Mucosa of rectum (tissue), 2 donors: ENCODE measurements around the gene CACNA1H.
"Not testable (repeated sequence)": the region's sequence is repeated elsewhere in the genome, so short reads cannot be mapped to it uniquely, and the experiment has no call there.

Experiments
- H3K27ac ChIP-seq, 2 donors: one replicate each; pipeline ENCODE4 v1.7.0; 2013; ENCODE audit warnings: inconsistent platforms in 2 of 2, low read depth in 2 of 2, low read length in 2 of 2
- H3K27me3 ChIP-seq, 2 donors: one replicate each; pipeline ENCODE4 v1.7.0; 2013; ENCODE audit warnings: low read length in 2 of 2; ENCODE audit not compliant: control insufficient read depth in 2 of 2, insufficient read depth in 2 of 2
- H3K36me3 ChIP-seq, 2 donors: one replicate each; pipeline ENCODE4 v1.7.0; 2013; ENCODE audit warnings: low read length in 2 of 2; ENCODE audit not compliant: control insufficient read depth in 2 of 2, insufficient read depth in 2 of 2
- H3K4me1 ChIP-seq, 2 donors: one replicate each; pipeline ENCODE4 v1.7.0; 2013; ENCODE audit warnings: low read length in 2 of 2, mild to moderate bottlenecking in 1 of 2; ENCODE audit not compliant: control insufficient read depth in 2 of 2, insufficient read depth in 2 of 2
- H3K4me3 ChIP-seq, 2 donors: one replicate each; pipeline ENCODE4 v1.7.0; 2013; ENCODE audit warnings: low read length in 2 of 2
- H3K9ac ChIP-seq, 2 donors: one replicate each; pipeline ENCODE4 v1.7.0; 2013; ENCODE audit warnings: low read length in 2 of 2, low read depth in 1 of 2, mild to moderate bottlenecking in 1 of 2
- H3K9me3 ChIP-seq, 2 donors: one replicate each; pipeline ENCODE4 v1.7.0; 2013; ENCODE audit warnings: low read length in 2 of 2; ENCODE audit not compliant: control insufficient read depth in 2 of 2
- donor health status: healthy.
- donor health status: Normal muscosa, but diverticular disease.

Gene CACNA1H

GRCh38 chr16:1249031-1249755 is 96.3 kb downstream of the CACNA1H start:
- H3K27ac ChIP-seq, H3K27me3 ChIP-seq, H3K4me1 ChIP-seq, H3K9me3 ChIP-seq, H3K9ac ChIP-seq, H3K36me3 ChIP-seq, H3K4me3 ChIP-seq: not testable (repeated sequence)

GRCh38 chr16:1253701-1254364 is 100.9 kb downstream of the CACNA1H start:
- not testable (repeated sequence) for H3K4me1 ChIP-seq, H3K27ac ChIP-seq, H3K4me3 ChIP-seq, H3K27me3 ChIP-seq, H3K9ac ChIP-seq, H3K9me3 ChIP-seq, H3K36me3 ChIP-seq

GRCh38 chr16:1254821-1255220 is 101.9 kb downstream of the CACNA1H start:
- H3K9ac ChIP-seq, H3K36me3 ChIP-seq, H3K27ac ChIP-seq, H3K9me3 ChIP-seq, H3K27me3 ChIP-seq, H3K4me1 ChIP-seq, H3K4me3 ChIP-seq: not testable (repeated sequence)

GRCh38 chr16:1255276-1256122 is 102.6 kb downstream of the CACNA1H start, which contains the start of gene TPSD1:
Gene TPSD1 (plus strand): TSS chr16:1256069. CDS start chr16:1256281, 212 bp downstream.
- not testable (repeated sequence) for H3K27ac ChIP-seq, H3K9me3 ChIP-seq, H3K36me3 ChIP-seq, H3K4me1 ChIP-seq, H3K9ac ChIP-seq, H3K4me3 ChIP-seq
- H3K27me3 ChIP-seq = peaks cover 5 to 13% of the 10 kb centered on the region in 2 donors

- H3K27me3 ChIP-seq = peaks cover 5 to 17% of the 10 kb centered on the region in 2 donors
- not testable (repeated sequence) for H3K9ac ChIP-seq, H3K27ac ChIP-seq, H3K4me3 ChIP-seq, H3K4me1 ChIP-seq, H3K36me3 ChIP-seq, H3K9me3 ChIP-seq
These were observed 103.5 kb downstream of the CACNA1H start for GRCh38 chr16:1256296-1256873.

- Histone ChIP-seq H3K4me3 (no peak overlapping the region), H3K9me3 (no peaks in the 10 kb centered on the region), H3K4me1 (no peaks in the 10 kb centered on the region), H3K9ac (no peak overlapping the region), H3K27ac (no peak overlapping the region), H3K36me3 (no peaks in the 10 kb centered on the region), H3K27me3 (peaks cover 9 to 17% of the 10 kb centered on the region in 2 donors)
These were observed 104.0 kb downstream of the CACNA1H start for GRCh38 chr16:1256874-1257322.

- no peaks in the 10 kb centered on the region for H3K36me3 ChIP-seq
- H3K9me3 ChIP-seq = no peaks in the 10 kb centered on the region
- no peak overlapping the region for H3K4me3 ChIP-seq
- H3K27me3 ChIP-seq = peaks cover 9 to 17% of the 10 kb centered on the region in 2 donors
- no peaks in the 10 kb centered on the region for H3K4me1 ChIP-seq
- no peak overlapping the region for H3K27ac ChIP-seq
- no peak overlapping the region for H3K9ac ChIP-seq
These were observed 104.8 kb downstream of the CACNA1H start for GRCh38 chr16:1257561-1258224.

- Histone ChIP-seq H3K9ac (no peak overlapping the region), H3K4me3 (no peak overlapping the region), H3K36me3 (no peaks in the 10 kb centered on the region), H3K27me3 (peaks cover 9 to 17% of the 10 kb centered on the region in 2 donors), H3K27ac (no peak overlapping the region), H3K9me3 (no peaks in the 10 kb centered on the region), H3K4me1 (no peaks in the 10 kb centered on the region)
These were observed 105.3 kb downstream of the CACNA1H start for GRCh38 chr16:1258225-1258600.

GRCh38 chr16:1258906-1259759 is 106.2 kb downstream of the CACNA1H start:
- Histone ChIP-seq H3K27ac (no peak overlapping the region), H3K27me3 (peaks cover 9 to 17% of the 10 kb centered on the region in 2 donors), H3K4me1 (no peaks in the 10 kb centered on the region), H3K9ac (no peak overlapping the region), H3K36me3 (no peaks in the 10 kb centered on the region), H3K9me3 (no peaks in the 10 kb centered on the region), H3K4me3 (no peak overlapping the region)
